HG03039 (cell line): ENCODE results near the gene PLCB1.
"Not testable (repeated sequence)": the region's sequence is repeated elsewhere in the genome, so short reads cannot be mapped to it uniquely, and the experiment has no call there.

Experiments
- ATAC-seq: cut with Tn5 transposase; IDR thresholded peaks from one replicate; pipeline ENCODE4 v1.9.1; 2021; ENCODE audit warnings: mild to moderate bottlenecking, moderate library complexity; ENCODE audit not compliant: unreplicated experiment

The PLCB1 gene

DNA sequence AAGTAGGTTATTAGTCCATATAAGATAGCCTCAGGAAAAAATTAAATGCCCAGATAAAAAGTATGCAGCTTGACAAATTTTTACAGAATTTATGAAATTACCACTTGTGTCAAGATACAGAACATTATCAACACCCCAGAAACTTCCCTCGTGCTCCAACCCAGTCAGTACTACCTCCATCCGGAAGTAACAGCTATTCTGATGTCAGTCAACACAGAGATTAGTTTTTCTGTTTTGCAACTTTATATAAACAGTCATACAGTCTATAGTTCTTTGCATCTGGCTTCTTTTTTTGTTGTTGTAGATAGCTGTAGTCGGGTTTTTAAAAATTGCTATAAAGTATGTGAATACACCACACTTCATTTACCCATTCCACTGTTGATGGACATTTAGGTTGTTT is 721.1 kb downstream of the PLCB1 start:
- ATAC-seq = not testable (repeated sequence)

DNA sequence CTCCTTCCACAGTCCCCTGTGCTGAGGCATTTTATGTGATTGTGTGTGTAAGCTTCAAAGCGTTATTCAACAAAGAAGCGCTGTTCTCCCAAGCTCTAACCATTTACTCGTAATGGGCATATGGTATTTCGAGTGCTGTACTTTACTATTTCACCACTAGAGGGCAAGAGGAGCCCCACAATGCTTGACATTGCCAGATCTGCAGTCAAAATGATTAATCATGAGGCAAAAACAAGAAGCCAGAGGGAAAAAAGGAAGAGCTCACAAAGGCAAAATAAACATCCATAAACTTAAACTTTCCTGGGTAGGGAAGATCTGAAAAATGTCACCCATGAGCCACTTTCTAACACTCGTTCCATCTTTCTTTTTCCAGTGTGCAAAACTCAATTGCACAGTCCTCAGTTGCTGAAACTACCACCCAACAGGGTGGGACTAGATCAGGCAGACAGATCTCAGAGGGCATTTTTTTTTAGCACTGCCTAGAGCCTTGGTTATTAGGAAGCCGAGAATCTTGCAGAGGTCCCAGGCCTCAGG is 721.8 kb downstream of the PLCB1 start:
- peak; percentile 86 for ATAC-seq

DNA sequence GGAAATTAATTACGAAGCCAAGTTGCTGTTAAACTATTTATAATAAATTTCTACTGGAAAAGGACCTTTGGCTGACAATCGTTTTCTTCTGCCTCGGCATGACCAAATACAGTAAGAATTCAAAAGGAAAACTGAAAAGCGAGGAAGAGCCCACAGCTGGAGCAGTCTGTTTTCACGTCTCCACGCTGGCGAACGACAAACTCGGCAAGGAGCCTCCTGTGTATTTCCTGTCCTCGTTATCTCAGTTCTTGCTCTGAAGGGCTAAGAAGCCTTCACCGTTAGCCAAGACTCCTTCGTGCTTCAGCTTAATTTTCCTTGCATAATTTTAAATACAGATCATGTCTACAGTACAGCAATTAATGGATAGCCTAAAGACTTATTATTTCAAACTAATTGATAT is 722.5 kb downstream of the PLCB1 start:
- no peak for ATAC-seq

DNA sequence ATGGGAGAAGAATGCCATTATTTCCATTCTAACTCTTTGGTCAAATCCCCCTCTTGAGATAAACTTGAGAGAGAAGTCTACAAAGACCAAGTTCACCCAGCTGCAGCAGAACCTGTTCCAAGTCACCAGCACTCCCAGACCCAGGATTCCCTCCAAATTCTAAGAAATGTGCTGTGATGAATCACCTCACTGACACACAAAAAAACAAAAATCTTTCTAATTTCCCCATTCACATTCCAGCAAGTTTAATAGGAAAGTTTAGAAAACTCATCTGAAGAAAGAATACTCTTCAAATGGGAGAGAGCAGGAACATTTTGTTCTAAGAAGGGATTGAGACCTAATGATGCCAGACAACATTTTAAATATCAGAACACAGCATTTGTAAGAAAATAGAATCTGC is 723.2 kb downstream of the PLCB1 start:
- no peak for ATAC-seq

DNA sequence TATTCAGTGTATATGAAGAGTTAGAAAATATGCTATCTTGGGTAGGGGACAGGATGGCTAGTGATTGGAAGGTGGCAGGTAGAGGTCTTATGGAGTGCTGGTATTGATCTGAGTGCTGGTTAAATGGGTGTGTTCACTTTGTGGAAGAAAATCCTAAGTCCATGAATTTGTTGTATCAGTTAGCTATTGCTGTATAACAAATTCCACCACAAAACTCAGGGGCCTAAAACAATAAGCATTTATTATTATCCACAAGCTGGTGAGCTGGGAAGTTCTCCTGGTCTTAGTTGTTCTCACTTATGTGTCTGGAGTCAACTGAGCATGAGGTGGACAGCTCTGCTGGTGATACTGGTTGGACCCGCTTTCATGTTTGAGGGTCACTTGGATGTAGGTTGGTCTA is 724.6 kb downstream of the PLCB1 start:
- ATAC-seq = no peak

DNA sequence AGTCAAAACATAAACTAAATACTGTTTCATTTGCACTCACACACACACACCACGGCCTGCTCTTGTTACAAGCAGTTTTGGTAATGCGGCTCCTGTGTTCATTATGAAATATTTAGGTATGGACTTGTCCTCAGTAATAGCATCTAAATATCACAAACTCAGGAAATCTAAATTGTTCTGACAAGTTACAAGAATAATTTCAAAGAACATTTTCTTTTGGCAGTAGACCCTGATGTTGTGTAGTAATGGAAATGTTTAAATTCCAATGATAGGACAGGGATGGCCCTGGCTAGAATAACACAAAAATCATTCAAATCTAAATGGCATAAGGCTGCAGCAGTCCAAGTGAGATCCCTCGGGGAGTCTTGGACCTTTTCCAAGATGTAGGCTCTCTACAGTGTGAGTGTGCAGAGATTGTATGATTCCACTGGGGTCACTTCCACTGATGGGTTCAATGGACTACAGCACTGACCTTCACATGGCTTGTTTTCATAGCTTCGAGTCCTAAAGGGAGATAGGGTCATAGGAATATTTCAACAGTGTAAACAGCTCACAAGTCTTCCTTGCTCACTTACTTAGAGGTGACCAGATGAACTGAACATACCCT is 726.2 kb downstream of the PLCB1 start:
- ATAC-seq = no peak

DNA sequence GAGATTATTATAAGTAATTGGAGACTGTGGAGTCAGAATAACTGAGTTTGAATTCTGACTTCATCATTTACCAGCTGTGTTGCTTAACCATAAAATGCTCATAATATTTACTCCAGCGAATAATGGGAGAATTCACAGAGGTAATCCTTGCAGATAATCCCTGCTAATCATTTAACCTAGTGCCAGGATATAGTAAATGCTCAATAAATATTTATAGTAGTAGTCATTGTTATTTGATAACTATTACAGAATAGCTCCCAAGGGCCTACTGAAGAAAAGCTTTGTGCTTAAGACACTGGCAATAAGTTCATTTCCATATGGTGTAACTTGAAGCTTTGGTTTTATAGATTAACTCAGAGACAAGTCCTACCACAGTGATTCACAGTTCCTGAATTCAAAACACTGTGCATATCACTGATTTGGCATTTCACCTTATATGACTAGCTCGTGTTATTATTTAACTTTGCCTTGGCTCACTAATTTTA is 728.0 kb downstream of the PLCB1 start:
- ATAC-seq = no peak

DNA sequence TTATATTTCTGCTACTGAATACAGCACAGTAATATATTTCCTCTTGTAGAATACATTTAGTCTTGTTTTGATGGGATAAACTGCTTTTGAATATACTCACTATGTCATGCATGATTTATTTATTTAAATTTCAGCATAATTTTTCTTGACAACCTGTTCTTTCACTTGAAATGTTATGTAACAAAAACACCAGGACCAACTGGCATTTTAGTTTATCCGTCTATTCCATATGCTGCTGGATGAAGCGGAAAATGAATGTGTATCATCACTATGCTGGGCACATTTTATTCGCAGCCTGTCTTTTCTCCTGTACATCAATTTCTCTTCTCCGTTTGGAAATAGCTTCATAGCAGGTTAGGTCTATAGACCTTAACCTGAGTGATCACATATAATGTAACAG is 730.0 kb downstream of the PLCB1 start:
- no peak for ATAC-seq

DNA sequence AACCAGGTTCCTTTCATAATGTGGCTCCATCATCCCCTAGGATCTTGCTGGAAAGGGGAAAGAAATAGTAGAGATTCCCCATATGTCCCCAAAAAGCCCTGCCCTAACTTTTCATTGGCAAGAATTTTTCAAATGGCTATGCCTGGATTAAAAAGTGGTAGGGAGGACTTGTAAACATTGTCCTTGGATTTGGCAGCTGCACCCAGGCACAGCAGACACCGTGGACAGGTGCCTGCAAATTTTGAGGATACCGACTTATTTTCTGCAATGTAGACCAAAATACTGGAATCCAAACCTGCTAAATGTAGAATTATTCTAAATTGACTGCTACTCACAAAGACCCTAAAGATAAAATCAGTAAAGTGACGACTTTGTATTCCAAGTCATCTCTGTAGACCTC is 733.6 kb downstream of the PLCB1 start:
- no peak for ATAC-seq

DNA sequence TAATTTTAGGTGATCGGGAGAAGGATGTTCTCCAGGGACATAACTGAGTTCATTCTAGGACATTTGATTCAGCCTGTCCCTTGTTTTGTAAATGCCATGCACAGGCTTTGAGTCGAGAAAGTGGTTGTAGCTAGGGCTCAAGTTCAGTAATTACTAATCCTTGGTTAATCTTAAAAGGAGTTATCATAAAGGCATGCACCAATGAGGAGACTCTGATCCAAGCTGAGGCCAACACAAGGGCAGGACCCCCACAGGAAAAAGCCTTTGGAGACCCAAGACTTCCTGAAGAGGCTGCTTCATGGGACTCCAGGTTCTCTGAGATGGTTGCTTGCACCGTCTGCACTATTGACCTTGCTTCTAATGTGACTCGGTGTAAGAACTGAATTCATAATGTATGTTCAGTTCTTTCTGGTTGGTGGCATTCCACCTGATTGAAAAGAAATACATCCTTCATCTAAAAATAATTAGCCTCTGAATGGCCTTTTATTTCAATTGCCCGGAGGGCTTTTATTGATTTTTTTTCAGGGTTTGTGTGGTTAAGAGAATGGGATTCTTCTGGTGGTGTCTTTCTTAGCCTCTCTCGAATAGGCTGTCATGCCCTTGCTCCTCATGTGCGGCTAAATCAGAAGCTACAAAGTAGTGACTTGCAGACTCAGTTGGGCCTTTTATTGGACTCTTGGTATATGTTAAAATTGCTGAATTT is 735.1 kb downstream of the PLCB1 start:
- no peak for ATAC-seq

DNA sequence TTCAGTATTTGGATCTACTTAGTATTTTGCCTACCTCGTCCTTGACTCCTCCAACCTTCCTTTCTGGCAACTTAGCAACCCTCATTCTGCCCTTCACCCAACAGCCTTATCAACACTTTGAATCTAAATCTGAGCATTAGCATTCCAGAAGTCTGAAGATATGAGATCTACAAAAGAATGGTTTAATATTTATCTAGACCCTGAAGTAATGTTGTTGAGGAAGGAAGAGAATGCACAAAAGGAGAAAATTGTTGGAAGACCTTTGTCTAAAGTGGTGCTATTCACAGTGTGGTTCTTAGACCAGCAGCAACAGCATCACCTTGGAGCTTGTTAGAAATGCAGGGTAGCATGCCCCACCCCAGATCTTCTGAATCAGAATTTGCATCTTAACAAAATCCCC is 738.6 kb downstream of the PLCB1 start:
- ATAC-seq = no peak

DNA sequence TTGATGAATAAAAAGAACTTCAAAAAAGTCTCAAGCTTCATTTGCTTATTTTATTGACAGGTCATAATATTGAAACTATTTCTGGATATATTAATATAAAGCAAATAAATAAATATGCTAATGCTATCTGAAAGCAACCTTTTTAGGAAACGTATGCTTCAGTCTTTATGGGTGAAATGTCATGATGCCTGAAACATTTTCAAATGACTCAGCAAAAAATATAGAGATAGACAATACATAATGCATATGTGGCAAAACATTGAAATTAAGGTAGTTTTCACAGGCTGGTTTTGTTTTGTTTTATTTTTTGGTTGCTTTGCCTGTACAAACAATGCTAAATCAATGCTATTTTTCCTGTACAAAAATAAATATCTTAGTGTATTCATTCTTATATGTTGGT is 742.4 kb downstream of the PLCB1 start:
- ATAC-seq = no peak

DNA sequence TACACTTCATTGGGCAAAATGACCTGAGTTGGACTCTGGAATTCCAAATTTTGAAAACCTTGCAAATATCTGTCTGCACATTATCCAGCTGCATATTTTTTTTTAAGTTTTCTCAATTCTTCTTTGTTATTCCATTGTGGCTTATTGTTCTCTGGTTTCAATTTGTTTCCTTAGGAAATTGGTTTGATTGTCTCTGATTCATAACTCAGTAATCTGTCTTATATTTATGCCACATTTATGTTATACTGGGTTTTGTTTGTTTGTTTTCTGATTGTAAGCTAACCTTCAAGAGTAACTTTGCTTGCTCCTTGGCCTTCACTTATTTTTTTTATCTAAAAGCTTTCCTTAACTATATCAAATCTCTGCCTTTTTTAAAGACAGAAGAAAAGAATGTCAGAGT is 743.5 kb downstream of the PLCB1 start:
- no peak for ATAC-seq

DNA sequence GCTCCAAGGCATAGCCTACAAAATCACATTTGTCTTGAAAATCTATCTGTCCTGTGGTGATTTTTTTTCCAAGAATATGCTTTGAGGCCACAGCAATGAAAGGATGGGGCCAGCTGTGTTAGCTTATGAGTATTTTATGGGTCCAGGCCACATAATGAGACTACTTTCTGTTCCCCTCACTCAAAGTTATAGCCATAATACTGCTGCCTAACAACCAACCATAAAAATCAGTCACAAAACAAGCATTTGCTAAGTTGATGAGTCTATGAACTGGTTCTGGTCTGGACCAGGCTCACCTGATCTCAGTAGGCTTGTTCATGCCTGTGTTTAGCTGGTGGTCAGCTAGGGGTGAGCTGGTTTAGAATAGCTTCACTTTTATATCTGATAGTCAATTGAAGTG is 744.3 kb downstream of the PLCB1 start:
- no peak for ATAC-seq

DNA sequence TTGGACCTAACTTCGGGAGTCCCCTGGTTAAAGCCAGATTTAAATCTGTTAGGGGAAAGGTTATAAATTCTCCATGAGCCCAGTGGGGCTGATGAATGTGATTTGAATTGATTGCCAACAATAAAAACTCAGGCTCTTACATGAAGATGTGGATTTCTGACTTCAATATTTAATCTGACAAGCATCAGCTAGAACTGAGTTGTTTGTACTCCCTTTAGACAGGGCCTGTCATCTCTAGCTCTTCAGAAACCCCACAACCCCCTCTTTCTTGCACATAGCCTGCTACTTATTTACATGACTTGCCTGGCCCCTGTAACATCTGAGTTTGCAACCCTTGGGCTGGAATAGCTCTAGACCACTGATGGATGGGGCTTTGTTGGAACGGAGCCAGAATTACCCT is 745.2 kb downstream of the PLCB1 start:
- ATAC-seq = no peak

DNA sequence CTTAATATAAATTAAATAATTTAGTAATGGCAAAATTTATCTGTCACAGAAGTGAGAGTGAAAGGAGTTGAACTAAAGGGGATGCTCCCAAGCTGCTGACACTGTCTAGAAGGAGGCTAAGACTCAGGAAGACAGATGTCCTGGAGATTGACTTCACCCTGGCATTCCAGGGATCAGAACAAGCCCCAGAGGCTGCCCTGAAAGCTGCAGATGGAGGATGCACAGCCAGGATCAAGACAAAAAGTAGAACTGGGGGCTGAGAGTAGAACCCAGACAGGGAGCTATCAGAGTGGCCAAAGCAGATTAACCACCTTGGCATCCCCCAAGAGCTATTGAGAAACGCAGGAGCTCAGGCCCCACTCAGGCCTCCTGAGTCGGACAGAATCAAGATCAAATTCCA is 747.6 kb downstream of the PLCB1 start:
- no peak for ATAC-seq

DNA sequence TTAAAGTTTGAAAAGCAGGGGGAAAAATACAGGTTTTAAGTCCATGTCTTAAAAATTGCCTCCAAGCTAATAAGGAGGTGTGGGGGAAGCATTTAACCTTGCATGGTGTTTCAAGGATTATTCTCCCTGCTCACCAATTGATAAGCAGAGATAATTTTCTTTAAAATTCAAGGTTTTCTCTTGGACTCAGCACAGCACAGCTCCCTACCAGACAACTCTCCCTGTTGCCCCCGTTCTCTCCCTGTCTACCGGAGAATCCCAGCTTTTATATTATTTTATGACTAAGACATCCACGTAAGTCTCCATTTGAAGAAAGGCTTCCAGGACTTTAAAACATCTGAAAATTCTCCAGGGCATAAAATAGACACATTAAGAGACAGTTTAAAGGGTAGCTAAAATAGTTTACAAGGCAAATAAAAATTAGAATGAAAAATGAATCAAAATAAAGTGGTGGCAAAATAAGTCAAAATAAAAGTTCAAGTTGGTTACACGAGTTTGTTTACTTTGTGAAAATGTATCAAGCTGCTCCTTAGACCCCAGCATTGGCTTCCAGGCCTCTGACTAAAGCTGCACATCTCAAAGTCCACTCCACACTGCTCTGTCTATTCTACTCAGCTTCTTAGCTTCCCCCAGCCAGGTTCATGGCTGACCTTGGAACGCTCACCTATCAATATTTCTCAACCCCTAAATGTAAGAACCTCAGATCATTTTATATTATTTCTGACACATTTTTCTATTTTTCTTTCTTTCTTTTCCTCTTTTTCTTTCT is 748.2 kb downstream of the PLCB1 start:
- ATAC-seq = no peak

DNA sequence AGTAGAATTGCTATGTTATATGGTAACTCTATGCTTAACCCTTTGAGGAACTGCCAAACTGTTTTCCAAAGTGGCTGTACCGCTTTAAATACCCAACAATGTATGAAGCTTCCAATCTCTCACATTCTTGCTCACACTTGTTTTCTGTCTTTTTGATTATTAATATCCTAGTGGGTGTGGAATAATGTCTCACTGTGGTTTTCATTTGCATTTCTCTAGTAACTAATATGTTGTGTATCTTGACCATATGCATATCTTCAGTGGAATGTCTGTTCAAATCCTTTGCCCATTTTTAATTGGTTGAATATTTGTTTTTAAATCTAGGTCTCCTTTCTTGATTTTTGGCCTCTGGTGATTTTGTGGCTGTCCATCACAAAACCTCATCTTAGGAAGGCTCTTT is 759.0 kb downstream of the PLCB1 start:
- no peak for ATAC-seq

DNA sequence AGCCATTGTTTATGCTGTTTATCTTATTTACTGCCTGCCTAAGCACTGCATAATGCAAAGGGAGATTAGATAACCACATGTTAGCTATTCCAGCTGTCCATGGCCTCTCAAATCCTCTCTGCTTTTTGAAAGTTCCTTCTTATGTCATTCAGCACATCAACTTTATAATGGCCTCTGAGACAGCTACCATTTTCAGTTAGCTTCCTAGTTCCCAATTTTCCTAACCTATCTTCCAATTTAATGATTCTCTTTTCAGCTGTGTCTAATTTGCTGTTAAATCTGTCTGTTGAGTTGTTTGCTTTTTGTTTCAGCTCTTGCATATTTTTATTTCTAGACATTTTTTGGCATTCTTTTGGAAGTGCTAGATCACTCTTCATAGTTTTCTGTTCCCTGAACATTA is 763.4 kb downstream of the PLCB1 start:
- ATAC-seq = no peak

DNA sequence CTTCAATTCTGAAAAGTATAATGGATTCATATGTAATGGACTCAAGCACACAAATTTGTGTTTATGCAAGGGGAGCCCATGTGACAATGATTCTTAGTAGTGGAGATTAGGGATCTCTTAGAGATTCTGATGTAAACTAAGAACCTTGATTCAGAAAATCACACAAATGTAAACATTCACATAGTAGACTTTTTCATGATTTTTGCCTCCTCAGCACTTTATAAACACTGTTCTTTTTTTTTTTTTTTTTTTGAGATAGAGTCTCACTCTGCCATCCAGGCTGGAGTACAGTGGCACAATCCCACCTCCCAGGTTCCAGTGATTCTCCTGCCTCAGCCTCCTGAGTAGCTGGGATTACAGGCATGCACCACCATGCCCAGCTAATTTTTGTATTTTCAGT is 766.8 kb downstream of the PLCB1 start:
- no peak for ATAC-seq

DNA sequence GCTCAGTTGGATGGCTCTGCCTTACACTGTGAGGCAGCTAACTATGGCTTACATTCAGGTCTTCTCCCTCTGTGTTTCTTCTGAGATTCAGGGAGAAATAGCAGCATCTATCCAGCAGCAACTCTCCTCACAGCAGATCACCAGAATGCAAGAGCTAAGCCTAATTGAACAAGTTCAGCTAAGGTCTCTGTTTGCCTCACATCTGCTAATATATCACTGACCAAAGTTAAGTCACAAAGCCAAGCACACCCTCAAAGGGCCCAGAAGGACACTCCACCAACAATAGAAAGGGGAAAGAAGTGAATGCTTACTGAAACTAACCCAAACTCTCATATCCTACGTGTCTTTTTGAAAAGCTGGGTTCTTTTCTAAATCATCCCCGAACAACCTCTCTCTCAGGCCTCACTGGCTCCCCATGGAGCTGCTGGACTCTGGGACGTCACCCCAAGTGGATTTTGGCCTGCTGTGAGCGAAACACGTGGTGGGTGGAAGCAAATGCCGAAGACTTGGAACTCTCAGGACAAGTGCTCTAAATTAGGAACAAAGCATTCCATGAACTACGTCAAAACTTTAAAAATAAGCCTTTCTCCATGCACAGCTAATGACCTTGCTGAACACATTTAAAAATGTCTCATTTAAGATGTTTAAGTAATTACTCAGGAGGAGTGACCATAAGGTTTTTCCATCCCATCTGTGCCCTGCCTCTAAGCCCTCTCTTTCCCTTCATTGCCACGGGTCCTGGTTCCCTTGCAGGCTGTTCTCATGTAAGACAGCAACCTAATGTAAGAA is 769.4 kb downstream of the PLCB1 start:
- no peak for ATAC-seq
